Parathyroid adenoma (tissue), 2 donors: ENCODE data around the gene C2orf92.

Source experiments
- H2AFZ ChIP-seq: fragments of 300-600 bp; sonication (generic); one replicate; pipeline ENCODE4 v1.7.0; 2017; ENCODE audit warnings: antibody characterized with exemption, mild to moderate bottlenecking
- H3K27ac ChIP-seq: fragments of 300-600 bp; sonication (generic); one replicate; pipeline ENCODE4 v1.7.0; 2017
- H3K27me3 ChIP-seq: fragments of 300-600 bp; sonication (generic); one replicate; pipeline ENCODE4 v1.7.0; 2017; ENCODE audit warnings: low read length; ENCODE audit not compliant: control insufficient read depth, insufficient read depth
- H3K36me3 ChIP-seq: fragments of 300-600 bp; sonication (generic); one replicate; pipeline ENCODE4 v1.7.0; 2017; ENCODE audit warnings: low read length; ENCODE audit not compliant: control insufficient read depth, insufficient read depth
- H3K4me1 ChIP-seq: fragments of 300-600 bp; sonication (generic); one replicate; pipeline ENCODE4 v1.7.0; 2017; ENCODE audit warnings: control low read depth
- H3K4me2 ChIP-seq: fragments of 300-600 bp; sonication (generic); one replicate; pipeline ENCODE4 v1.7.0; 2017; ENCODE audit warnings: low read length
- H3K4me3 ChIP-seq: fragments of 300-600 bp; sonication (generic); one replicate; pipeline ENCODE4 v1.7.0; 2017; ENCODE audit warnings: low read depth, low read length
- H3K79me2 ChIP-seq: fragments of 300-600 bp; sonication (generic); one replicate; pipeline ENCODE4 v1.7.0; 2017; ENCODE audit warnings: control low read depth
- H3K9ac ChIP-seq: fragments of 300-600 bp; sonication (generic); one replicate; pipeline ENCODE4 v1.7.0; 2017; ENCODE audit warnings: mild to moderate bottlenecking
- H3K9me3 ChIP-seq: fragments of 300-600 bp; sonication (generic); one replicate; pipeline ENCODE4 v1.7.0; 2017; ENCODE audit warnings: low read length; ENCODE audit not compliant: control insufficient read depth
- CTCF ChIP-seq: fragments of 300-600 bp; sonication (generic); IDR thresholded peaks from one replicate; pipeline ENCODE4 v1.7.0; 2017; ENCODE audit warnings: antibody characterized with exemption, mild to moderate bottlenecking
- donor health status: primary hyperparathyroidism.

Gene C2orf92

GRCh38 chr2:97688062-97688827 lies 18.7 kb downstream of the C2orf92 start:
- H3K4me2 ChIP-seq: no peak overlapping the region
- no peaks in the 10 kb centered on the region for H3K9me3 ChIP-seq
- H3K27me3 ChIP-seq: no peaks in the 10 kb centered on the region
- H3K4me1 ChIP-seq: no peaks in the 10 kb centered on the region
- no peak overlapping the region for H3K27ac ChIP-seq
- H3K9ac ChIP-seq: no peak overlapping the region
- no peaks in the 10 kb centered on the region for H3K79me2 ChIP-seq
- no peaks in the 10 kb centered on the region for H3K36me3 ChIP-seq
- no peak overlapping the region for H3K4me3 ChIP-seq
- TF ChIP-seq CTCF: no peak
- no peak overlapping the region for H2AFZ ChIP-seq

GRCh38 chr2:97691166-97691565 lies 21.7 kb downstream of the C2orf92 start:
- Histone ChIP-seq H3K9me3 (no peaks in the 10 kb centered on the region), H3K36me3 (no peaks in the 10 kb centered on the region), H3K27me3 (no peaks in the 10 kb centered on the region), H3K79me2 (no peaks in the 10 kb centered on the region), H2AFZ (no peak overlapping the region), H3K27ac (no peak overlapping the region), H3K4me2 (no peak overlapping the region), H3K4me3 (no peak overlapping the region), H3K4me1 (no peaks in the 10 kb centered on the region), H3K9ac (no peak overlapping the region)
- no peak for TF ChIP-seq CTCF

- no peak overlapping the region for H2AFZ ChIP-seq
- no peaks in the 10 kb centered on the region for H3K4me1 ChIP-seq
- H3K9ac ChIP-seq: no peak overlapping the region
- H3K36me3 ChIP-seq: no peaks in the 10 kb centered on the region
- H3K79me2 ChIP-seq: no peaks in the 10 kb centered on the region
- no peaks in the 10 kb centered on the region for H3K9me3 ChIP-seq
- TF ChIP-seq CTCF: no peak
- no peak overlapping the region for H3K27ac ChIP-seq
- no peak overlapping the region for H3K4me3 ChIP-seq
- no peaks in the 10 kb centered on the region for H3K27me3 ChIP-seq
- H3K4me2 ChIP-seq: no peak overlapping the region
These were observed 24.0 kb downstream of the C2orf92 start for GRCh38 chr2:97693476-97693875.

GRCh38 chr2:97695744-97696143 lies 26.2 kb downstream of the C2orf92 start:
- Histone ChIP-seq H3K27ac (no peak overlapping the region), H3K79me2 (no peaks in the 10 kb centered on the region), H2AFZ (no peak overlapping the region), H3K4me1 (no peaks in the 10 kb centered on the region), H3K4me3 (no peak overlapping the region), H3K9ac (no peak overlapping the region), H3K4me2 (no peak overlapping the region), H3K9me3 (no peaks in the 10 kb centered on the region), H3K36me3 (no peaks in the 10 kb centered on the region), H3K27me3 (no peaks in the 10 kb centered on the region)
- no peak for TF ChIP-seq CTCF
